Progenitor cell of endocrine pancreas (in vitro differentiated cells): Measurements from ENCODE around the gene GSE1. TPM values are rescaled to one million over a fixed set of nuclear protein-coding genes. Genes with fewer than 3 reads are reported as not detected.
"Not testable (repeated sequence)": the region's sequence is repeated elsewhere in the genome, so short reads cannot be mapped to it uniquely, and the experiment has no call there.

ENCODE experiments used
- DNase-seq: peaks from one replicate; pipeline ENCODE4 v3.0.0; 2021; ENCODE audit warnings: low spot score; ENCODE audit not compliant: unreplicated experiment
- H3K27ac Mint-ChIP-seq: 2 replicates; pipeline ENCODE4 v1.8.0; 2021; ENCODE audit warnings: mild to moderate bottlenecking, moderate library complexity, mixed read lengths
- H3K27me3 Mint-ChIP-seq: 2 replicates; pipeline ENCODE4 v1.8.0; 2021; ENCODE audit warnings: mixed read lengths
- H3K36me3 Mint-ChIP-seq: 2 replicates; pipeline ENCODE4 v1.8.0; 2022; ENCODE audit warnings: mixed read lengths; ENCODE audit not compliant: insufficient read depth
- H3K4me1 Mint-ChIP-seq: 2 replicates; pipeline ENCODE4 v1.8.0; 2021; ENCODE audit warnings: low read depth, mixed read lengths
- H3K4me3 Mint-ChIP-seq: 2 replicates; pipeline ENCODE4 v1.8.0; 2021; ENCODE audit warnings: low read depth, mild to moderate bottlenecking, moderate library complexity, mixed read lengths
- H3K9me3 Mint-ChIP-seq: 2 replicates; pipeline ENCODE4 v1.8.0; 2021; ENCODE audit warnings: low read depth, mixed read lengths
- CTCF ChIP-seq: fragments of 200-600 bp; sonication (generic); IDR thresholded peaks from one replicate; pipeline ENCODE4 v1.5.0; 2021; ENCODE audit warnings: antibody characterized with exemption, mild to moderate bottlenecking; ENCODE audit not compliant: unreplicated experiment
- total RNA-seq: library from RNA; stranded (reverse); gene quantifications from 2 replicates; pipeline ENCODE4 v1.2.1, GENCODE V29; 2021

Gene GSE1
- total RNA-seq, 1 donor from 2014 or later = 136 TPM

DNA sequence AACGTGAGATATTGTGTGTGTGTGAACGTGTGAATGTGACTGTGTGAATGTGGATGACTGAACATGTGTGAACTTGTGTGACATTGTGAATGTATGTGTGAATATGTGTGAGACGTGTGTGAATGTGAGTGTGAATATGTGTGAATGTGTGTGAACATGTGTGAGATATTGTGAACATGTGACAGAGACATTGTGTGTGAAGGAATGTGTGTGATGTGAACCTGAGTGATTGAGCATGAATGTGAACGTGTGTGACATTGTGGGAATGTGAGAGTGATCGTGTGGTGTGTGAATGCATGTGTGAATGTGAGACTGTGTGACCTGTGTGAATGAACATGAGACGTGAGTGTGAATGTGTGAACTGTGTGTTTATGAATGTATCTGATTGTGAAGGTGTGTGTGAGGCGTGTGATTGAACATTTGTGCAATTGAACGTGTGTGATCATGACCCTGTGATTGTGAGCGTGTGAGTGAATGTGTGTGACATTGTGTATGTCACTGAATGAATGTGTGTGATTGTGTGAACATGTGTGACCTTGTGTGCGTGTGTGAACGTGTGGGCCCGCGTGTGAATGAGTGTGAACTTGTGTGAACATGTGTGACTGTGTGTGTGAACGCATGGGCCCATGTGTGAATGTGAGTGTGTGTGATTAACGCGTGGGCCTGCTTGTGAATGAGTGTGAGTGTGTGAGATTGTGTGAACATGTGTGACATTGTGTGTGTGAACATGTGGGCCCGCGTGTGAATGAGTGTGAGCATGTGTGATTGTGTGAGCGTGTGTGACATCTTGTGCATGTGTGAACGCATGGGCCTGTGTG lies 23.2 kb upstream of the GSE1 start:
- H3K36me3 Mint-ChIP-seq = peaks cover 1% of the 10 kb centered on the region
- H3K4me1 Mint-ChIP-seq = peaks cover 18% of the 10 kb centered on the region
- no peaks in the 10 kb centered on the region for H3K9me3 Mint-ChIP-seq
- H3K27me3 Mint-ChIP-seq = no peaks in the 10 kb centered on the region
- DNase-seq = no peak
- H3K27ac Mint-ChIP-seq = no peak overlapping the region
- no peak for TF ChIP-seq CTCF
- no peak overlapping the region for H3K4me3 Mint-ChIP-seq

- Mint-ChIP-seq H3K36me3 (peaks cover 1% of the 10 kb centered on the region), H3K27ac (no peak overlapping the region), H3K9me3 (no peaks in the 10 kb centered on the region), H3K4me1 (peaks cover 18% of the 10 kb centered on the region), H3K4me3 (no peak overlapping the region), H3K27me3 (no peaks in the 10 kb centered on the region)
- no peak for DNase-seq
- no peak for TF ChIP-seq CTCF
Observed at GRCh38 chr16:85590506-85590832, 22.7 kb upstream of the GSE1 start.

GRCh38 chr16:85591381-85591780 lies 21.7 kb upstream of the GSE1 start:
- Mint-ChIP-seq H3K36me3 (peaks cover 5% of the 10 kb centered on the region), H3K9me3 (no peaks in the 10 kb centered on the region), H3K4me3 (no peak overlapping the region), H3K27ac (no peak overlapping the region), H3K27me3 (no peaks in the 10 kb centered on the region), H3K4me1 (peaks cover 18% of the 10 kb centered on the region)
- no peak for DNase-seq
- TF ChIP-seq CTCF = no peak

GRCh38 chr16:85592277-85592676 lies 20.8 kb upstream of the GSE1 start:
- not testable (repeated sequence) for H3K27me3 Mint-ChIP-seq, DNase-seq, H3K9me3 Mint-ChIP-seq, H3K4me3 Mint-ChIP-seq, H3K36me3 Mint-ChIP-seq
- Mint-ChIP-seq H3K27ac (peak overlapping the region; percentile 13), H3K4me1 (peaks cover 14% of the 10 kb centered on the region)

DNA sequence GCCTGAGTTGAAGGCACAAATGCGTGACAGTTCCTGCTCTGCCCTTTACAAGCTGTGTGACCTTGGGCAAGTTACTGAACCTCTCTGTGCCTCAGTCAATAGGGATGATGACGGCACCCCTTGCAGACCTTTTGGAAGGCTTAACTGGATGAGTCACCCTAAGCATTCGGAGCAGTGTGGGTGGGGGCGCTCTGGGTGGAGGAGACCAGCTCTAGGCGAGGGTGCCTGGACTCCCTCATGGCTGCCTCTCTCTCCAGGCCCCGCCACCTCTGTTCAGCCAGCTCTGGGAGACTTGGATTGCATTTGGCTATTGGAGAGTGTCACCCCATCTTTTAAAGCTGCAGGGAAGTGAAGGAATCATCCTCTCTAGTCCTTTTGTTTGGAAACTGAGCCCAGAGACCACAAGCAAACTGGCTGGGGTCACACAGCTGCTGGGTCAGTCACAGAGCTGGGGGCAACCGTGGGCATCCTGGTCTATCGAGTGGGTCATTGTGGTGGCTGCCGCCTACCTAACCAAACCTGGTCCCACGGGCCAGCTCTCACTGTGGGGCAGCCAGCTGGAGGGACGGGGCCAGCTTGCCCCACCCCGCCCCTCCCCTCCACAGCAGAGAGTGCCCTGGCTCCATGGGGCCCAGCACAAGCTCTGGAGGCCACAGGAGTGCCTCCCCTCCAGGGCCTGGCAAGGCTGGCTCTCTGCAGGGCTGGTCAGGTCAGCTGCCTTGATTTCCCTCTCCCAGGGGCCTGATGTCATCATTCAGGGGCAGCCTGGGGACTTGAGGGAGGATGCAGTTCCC lies 20.2 kb upstream of the GSE1 start:
- no peak for TF ChIP-seq CTCF
- peaks cover 15% of the 10 kb centered on the region for H3K4me1 Mint-ChIP-seq
- H3K9me3 Mint-ChIP-seq = no peaks in the 10 kb centered on the region
- H3K4me3 Mint-ChIP-seq = no peak overlapping the region
- H3K27me3 Mint-ChIP-seq = no peaks in the 10 kb centered on the region
- DNase-seq = no peak
- H3K27ac Mint-ChIP-seq = peak overlapping the region; percentile 13
- peaks cover 5% of the 10 kb centered on the region for H3K36me3 Mint-ChIP-seq
